Calu3 (cell line): ENCODE data around the gene TMPRSS11E. TPM values are rescaled to one million over a fixed set of nuclear protein-coding genes. Genes with fewer than 3 reads are reported as not detected.

ENCODE experiments used
- BruUV-seq: library from RNA; stranded (reverse); fragments of 400-500 nt; replicated peaks from 2 replicates; lab custom pipeline; 2021; lab: Mats Ljungman, UMichigan
- CTCF ChIA-PET: fragments of 300-600 bp; sonication (Branson Sonifier 250); formaldehyde crosslinking; loops from one replicate; lab custom pipeline; 2022; ENCODE audit warnings: antibody characterized with exemption; lab: Charles Lee
- DNase-seq: peaks from one replicate; pipeline ENCODE4 v3.0.0; 2022
- H3K27ac Mint-ChIP-seq: one replicate; pipeline ENCODE4 v1.8.0; 2022; ENCODE audit warnings: mixed read lengths; ENCODE audit not compliant: unreplicated experiment
- H3K27me3 Mint-ChIP-seq: one replicate; pipeline ENCODE4 v1.8.0; 2022; ENCODE audit warnings: mixed read lengths; ENCODE audit not compliant: unreplicated experiment
- H3K36me3 Mint-ChIP-seq: one replicate; pipeline ENCODE4 v1.8.0; 2022; ENCODE audit warnings: mild to moderate bottlenecking, moderate library complexity, mixed read lengths; ENCODE audit not compliant: insufficient read depth, unreplicated experiment
- H3K4me1 Mint-ChIP-seq: one replicate; pipeline ENCODE4 v1.8.0; 2022; ENCODE audit warnings: mild to moderate bottlenecking, low read depth, mixed read lengths; ENCODE audit not compliant: unreplicated experiment
- H3K4me3 Mint-ChIP-seq: one replicate; pipeline ENCODE4 v1.8.0; 2022; ENCODE audit warnings: mild to moderate bottlenecking, low read depth, moderate library complexity, mixed read lengths; ENCODE audit not compliant: unreplicated experiment
- H3K9me3 Mint-ChIP-seq: one replicate; pipeline ENCODE4 v1.8.0; 2022; ENCODE audit warnings: low read depth, mixed read lengths; ENCODE audit not compliant: unreplicated experiment
- intact Hi-C: fragments of 100-400 bp; cut with micrococcal nuclease; formaldehyde crosslinking; loops from one replicate; pipeline ENCODE4 v1.10.0; 2022; ENCODE audit not compliant: unreplicated experiment
- total RNA-seq: library from RNA; stranded (reverse); gene quantifications from 2 replicates; pipeline ENCODE4 v1.2.3, GENCODE V29; 2022
- TF ChIP-seq, protein P1 (sequence below): fragments of 200-600 bp; IDR thresholded peaks from one replicate; pipeline ENCODE4 v1.8.0; 2022; ENCODE audit warnings: antibody characterized with exemption; ENCODE audit not compliant: unreplicated experiment

TMPRSS11E gene
- total RNA-seq, 1 experiment from 2014 or later, result not detected

DNA sequence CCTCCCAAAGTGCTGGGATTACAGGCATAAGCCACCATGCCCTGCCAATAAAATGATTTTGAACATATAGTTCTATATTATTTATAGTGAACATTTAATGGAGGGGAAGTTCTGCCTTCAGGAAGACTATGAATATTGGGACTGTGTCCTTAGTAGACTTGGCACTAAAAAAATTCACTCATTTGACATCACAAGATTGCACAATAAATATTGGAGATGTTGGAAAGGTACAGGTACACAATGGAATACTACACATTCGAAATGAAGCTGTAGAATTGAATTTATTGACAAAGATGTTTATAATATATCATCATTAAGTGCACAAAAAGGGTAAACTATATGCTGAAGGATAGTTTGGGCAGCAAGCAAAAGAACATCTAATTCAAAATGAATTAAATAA is 13.0 kb upstream of the TMPRSS11E start:
- no peak for DNase-seq
- intact Hi-C loops, result no loop called here
- Mint-ChIP-seq H3K4me1 (no peaks in the 10 kb centered on the region), H3K4me3 (no peak overlapping the region), H3K27ac (no peak overlapping the region), H3K36me3 (no peaks in the 10 kb centered on the region), H3K9me3 (no peaks in the 10 kb centered on the region), H3K27me3 (no peaks in the 10 kb centered on the region)
- BruUV-seq, result no TSS peak
- TF ChIP-seq, protein P1, sequence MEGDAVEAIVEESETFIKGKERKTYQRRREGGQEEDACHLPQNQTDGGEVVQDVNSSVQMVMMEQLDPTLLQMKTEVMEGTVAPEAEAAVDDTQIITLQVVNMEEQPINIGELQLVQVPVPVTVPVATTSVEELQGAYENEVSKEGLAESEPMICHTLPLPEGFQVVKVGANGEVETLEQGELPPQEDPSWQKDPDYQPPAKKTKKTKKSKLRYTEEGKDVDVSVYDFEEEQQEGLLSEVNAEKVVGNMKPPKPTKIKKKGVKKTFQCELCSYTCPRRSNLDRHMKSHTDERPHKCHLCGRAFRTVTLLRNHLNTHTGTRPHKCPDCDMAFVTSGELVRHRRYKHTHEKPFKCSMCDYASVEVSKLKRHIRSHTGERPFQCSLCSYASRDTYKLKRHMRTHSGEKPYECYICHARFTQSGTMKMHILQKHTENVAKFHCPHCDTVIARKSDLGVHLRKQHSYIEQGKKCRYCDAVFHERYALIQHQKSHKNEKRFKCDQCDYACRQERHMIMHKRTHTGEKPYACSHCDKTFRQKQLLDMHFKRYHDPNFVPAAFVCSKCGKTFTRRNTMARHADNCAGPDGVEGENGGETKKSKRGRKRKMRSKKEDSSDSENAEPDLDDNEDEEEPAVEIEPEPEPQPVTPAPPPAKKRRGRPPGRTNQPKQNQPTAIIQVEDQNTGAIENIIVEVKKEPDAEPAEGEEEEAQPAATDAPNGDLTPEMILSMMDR, result no peak
- CTCF ChIA-PET, result no interaction called here

DNA sequence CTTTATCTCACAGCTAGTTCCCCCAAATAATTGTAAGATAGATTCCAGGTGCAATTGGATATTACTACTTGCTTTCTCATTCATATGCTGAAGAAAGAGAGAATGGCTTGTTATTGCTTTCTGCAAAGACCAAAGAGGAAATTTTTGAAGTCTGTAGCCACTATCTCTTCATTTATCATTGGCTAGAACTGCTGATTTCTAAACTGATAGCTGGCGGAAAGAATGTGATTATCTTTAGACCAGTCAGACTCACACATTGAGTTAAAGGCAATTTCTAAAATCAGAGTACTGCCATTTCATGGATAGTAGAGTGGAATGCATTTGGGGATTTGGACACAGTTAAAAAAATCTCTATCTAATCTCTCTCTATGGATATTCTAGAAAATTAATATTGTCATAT is 12.4 kb upstream of the TMPRSS11E start:
- no peak overlapping the region for H3K4me3 Mint-ChIP-seq
- CTCF ChIA-PET, result no interaction called here
- no peaks in the 10 kb centered on the region for H3K9me3 Mint-ChIP-seq
- intact Hi-C loops, result no loop called here
- no peaks in the 10 kb centered on the region for H3K4me1 Mint-ChIP-seq
- no peak overlapping the region for H3K27ac Mint-ChIP-seq
- no TSS peak for BruUV-seq
- H3K27me3 Mint-ChIP-seq, result no peaks in the 10 kb centered on the region
- TF ChIP-seq, protein P1, result no peak
- H3K36me3 Mint-ChIP-seq, result no peaks in the 10 kb centered on the region
- no peak for DNase-seq

DNA sequence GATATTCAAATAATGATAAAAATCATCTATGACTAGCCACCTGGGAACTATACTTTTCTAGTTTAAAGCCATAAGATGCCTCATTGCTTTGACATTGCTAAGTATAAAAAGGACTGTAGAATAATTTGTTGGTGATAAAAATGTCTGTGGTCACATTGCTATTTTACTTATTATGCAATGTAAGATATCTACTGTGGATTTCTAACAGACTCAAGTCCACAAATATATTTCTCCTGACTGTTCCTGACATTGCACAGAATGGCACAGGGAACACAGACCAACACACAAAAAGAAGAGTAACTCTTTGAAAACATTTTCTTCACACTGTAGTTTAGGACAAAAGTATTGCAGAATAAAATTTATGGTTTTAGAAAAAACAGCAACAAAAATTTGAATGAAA is 2.2 kb upstream of the TMPRSS11E start:
- CTCF ChIA-PET, result no interaction called here
- no peak overlapping the region for H3K4me3 Mint-ChIP-seq

DNA sequence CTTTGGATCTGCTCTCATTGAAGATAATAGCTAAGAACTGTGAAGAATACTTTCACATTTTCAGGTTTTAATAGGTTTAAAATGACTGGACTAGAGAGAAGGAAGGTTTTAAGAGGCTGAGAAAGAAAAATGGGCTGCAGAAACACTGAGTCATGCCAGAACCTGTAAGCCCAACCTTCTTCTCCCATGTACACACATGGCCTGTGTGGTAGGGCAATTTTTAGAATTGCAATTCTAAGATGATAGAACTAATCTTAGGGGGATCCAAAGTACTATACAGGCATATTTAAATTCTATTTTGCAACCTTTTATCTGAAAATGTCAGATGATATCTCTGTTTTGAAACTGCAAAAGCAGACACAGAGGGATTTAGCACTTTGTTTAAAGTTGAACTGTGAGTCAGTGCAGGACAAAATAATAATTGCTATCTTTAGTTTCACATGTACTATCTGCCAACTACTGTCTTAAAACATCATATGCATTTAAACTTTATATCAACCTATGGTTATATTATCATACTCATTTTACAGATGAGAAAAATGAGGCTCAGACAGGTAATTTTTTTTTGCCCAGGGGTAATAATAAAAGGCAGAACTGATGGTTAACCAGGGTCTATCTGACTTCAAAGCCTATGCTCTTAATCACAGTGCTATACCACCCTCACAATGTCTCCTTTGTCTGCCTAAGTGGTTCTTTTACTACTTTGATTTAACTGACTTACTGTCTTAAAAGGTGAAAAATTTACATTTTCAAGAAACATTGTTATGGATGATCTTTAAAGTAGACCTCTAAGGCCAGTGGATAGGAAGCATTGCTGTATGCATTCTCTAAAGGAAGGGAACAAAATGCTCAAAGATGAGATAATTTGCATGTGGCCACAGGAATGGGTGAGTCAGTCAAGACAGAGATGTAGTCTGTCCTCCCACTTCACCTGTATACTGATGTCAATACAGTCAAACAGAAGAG is 4.3 kb downstream of the TMPRSS11E start:
- H3K4me3 Mint-ChIP-seq, result no peak overlapping the region
- TF ChIP-seq, protein P1, result no peak
- CTCF ChIA-PET, result no interaction called here
- DNase-seq, result peak; percentile 8
- peaks cover 6% of the 10 kb centered on the region for H3K36me3 Mint-ChIP-seq
- H3K27ac Mint-ChIP-seq, result no peak overlapping the region
- intact Hi-C loops, result no loop called here
- H3K4me1 Mint-ChIP-seq, result peaks cover 16% of the 10 kb centered on the region
- H3K9me3 Mint-ChIP-seq, result no peaks in the 10 kb centered on the region
- H3K27me3 Mint-ChIP-seq, result no peaks in the 10 kb centered on the region
- BruUV-seq, result no TSS peak

More for the DNA sequence above, 2.2 kb upstream of the TMPRSS11E start:
- Mint-ChIP-seq H3K27me3 (no peaks in the 10 kb centered on the region), H3K27ac (no peak overlapping the region), H3K4me1 (no peaks in the 10 kb centered on the region), H3K36me3 (peaks cover 6% of the 10 kb centered on the region), H3K9me3 (no peaks in the 10 kb centered on the region)
- no peak for DNase-seq
- intact Hi-C loops, result no loop called here
- TF ChIP-seq, protein P1, result no peak
- BruUV-seq, result no TSS peak
